Peyer's patch (tissue), 4 donors: ENCODE results near the gene P2RY6.

Experiments used
- CTCF ChIP-seq, 6 experiments: fragments of 450-650 bp in 4 of 6; fragments of 200-600 bp in 2 of 6; sonication (generic) in 1 of 6; IDR thresholded peaks; one replicate each; pipeline ENCODE4 v1.5.1; 2017 to 2019; ENCODE audit warnings: antibody characterized with exemption in 6 of 6, mild to moderate bottlenecking in 3 of 6, moderate library complexity in 1 of 6
- POLR2A ChIP-seq, 2 donors: fragments of 450-650 bp; IDR thresholded peaks; one replicate each; pipeline ENCODE4 v1.5.1; 2017; ENCODE audit warnings: antibody characterized with exemption in 2 of 2, mild to moderate bottlenecking in 2 of 2, moderate library complexity in 2 of 2

- TF ChIP-seq CTCF (IDR thresholded peaks at IDR 0.05) (no peak), POLR2A (IDR thresholded peaks at IDR 0.05) (no peak)
These were observed 41.5 kb downstream of the P2RY6 start for GRCh38 chr11:73313652-73314051.
